Measurements from ENCODE around the gene FHOD1. TPM values are rescaled to one million over a fixed set of nuclear protein-coding genes. Genes with fewer than 3 reads are reported as not detected.

Gene FHOD1
- total and polyA plus RNA-seq, 2 of the 13 experiments (the other 11 are each of a cell fraction or from before 2014, with no cell fraction given), result 20.0 to 20.8 TPM

DNA sequence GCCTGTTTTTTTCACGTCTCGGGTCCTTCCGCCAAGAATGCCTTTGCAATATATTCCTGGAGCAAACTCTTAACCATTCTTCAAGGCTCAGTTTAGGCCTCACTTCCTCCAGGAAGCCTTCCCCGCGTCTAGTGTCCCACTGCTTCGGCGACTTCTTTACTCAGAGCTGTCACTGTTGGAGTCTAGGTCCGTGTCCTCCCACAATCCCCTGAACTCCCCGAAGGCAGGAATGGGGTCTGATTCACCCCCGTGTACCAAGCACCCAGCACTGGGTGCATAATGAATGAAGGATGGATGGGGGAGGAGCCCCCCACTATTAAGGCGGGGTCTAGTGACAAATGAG lies 64.0 kb downstream of the FHOD1 start (continued):
- TF ChIP-seq ZNF619 (CRISPR knock-in tag; IDR thresholded peaks at IDR 0.05) (peak; percentile 87; the same call in 1 of the 2 replicates), RFXAP (CRISPR knock-in tag; IDR thresholded peaks at IDR 0.05; ENCODE audit: borderline replicate concordance) (no peak), CHD2 (IDR thresholded peaks at IDR 0.05; ENCODE audit: low read depth, low read length) (no peak), ZNF550 (CRISPR knock-in tag; IDR thresholded peaks at IDR 0.05; ENCODE audit: borderline replicate concordance) (no peak), FLYWCH1 (CRISPR knock-in tag; IDR thresholded peaks at IDR 0.05) (no peak), ZBTB20 (CRISPR knock-in tag; IDR thresholded peaks at IDR 0.05; ENCODE audit: borderline replicate concordance, low read depth) (peak; percentile 16; the same call in 1 of the 2 replicates), XRCC5 (optimal IDR thresholded peaks at IDR 0.05; ENCODE audit: low read length) (no peak), ZNF354B (CRISPR knock-in tag; IDR thresholded peaks at IDR 0.05) (peak; percentile 64; the same call in 1 of the 2 replicates), MED8 (CRISPR knock-in tag; IDR thresholded peaks at IDR 0.05; ENCODE audit: insufficient replicate concordance) (no peak), ZFP90 (CRISPR knock-in tag; IDR thresholded peaks at IDR 0.05; ENCODE audit: borderline replicate concordance) (0 out of 2 replicates have a peak, but pooled peaks have one; percentile 8), SRY (CRISPR knock-in tag; IDR thresholded peaks at IDR 0.05) (no peak; the same call in 1 of the 2 replicates), U2AF1 (optimal IDR thresholded peaks at IDR 0.05; ENCODE audit: low read depth, low read length) (peak; percentile 75), KAT2B (IDR thresholded peaks at IDR 0.05; ENCODE audit: borderline replicate concordance, low read depth, low read length) (no peak), PHF8 (CRISPR knock-in tag; IDR thresholded peaks at IDR 0.05) (peak; percentile 33), ZNF879 (CRISPR knock-in tag; IDR thresholded peaks at IDR 0.05) (0 out of 2 replicates have a peak, but pooled peaks have one; percentile 46), EED (CRISPR knock-in tag; IDR thresholded peaks at IDR 0.05) (peak; percentile 29; the same call in 1 of the 2 replicates), ZFP36 (IDR thresholded peaks at IDR 0.05; ENCODE audit: borderline replicate concordance, low read depth, low read length, partially characterized antibody) (no peak), NR2F1 (CRISPR knock-in tag; IDR thresholded peaks at IDR 0.05) (no peak), TSC22D2 (CRISPR knock-in tag; IDR thresholded peaks at IDR 0.05; ENCODE audit: borderline replicate concordance) (0 out of 2 replicates have a peak, but pooled peaks have one; percentile 8)
- TF ChIP-seq, protein P1, sequence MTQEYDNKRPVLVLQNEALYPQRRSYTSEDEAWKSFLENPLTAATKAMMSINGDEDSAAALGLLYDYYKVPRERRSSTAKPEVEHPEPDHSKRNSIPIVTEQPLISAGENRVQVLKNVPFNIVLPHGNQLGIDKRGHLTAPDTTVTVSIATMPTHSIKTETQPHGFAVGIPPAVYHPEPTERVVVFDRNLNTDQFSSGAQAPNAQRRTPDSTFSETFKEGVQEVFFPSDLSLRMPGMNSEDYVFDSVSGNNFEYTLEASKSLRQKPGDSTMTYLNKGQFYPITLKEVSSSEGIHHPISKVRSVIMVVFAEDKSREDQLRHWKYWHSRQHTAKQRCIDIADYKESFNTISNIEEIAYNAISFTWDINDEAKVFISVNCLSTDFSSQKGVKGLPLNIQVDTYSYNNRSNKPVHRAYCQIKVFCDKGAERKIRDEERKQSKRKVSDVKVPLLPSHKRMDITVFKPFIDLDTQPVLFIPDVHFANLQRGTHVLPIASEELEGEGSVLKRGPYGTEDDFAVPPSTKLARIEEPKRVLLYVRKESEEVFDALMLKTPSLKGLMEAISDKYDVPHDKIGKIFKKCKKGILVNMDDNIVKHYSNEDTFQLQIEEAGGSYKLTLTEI (CRISPR knock-in tag; conservative IDR thresholded peaks at IDR 0.05), result no peak
- TF ChIP-seq, protein P2, sequence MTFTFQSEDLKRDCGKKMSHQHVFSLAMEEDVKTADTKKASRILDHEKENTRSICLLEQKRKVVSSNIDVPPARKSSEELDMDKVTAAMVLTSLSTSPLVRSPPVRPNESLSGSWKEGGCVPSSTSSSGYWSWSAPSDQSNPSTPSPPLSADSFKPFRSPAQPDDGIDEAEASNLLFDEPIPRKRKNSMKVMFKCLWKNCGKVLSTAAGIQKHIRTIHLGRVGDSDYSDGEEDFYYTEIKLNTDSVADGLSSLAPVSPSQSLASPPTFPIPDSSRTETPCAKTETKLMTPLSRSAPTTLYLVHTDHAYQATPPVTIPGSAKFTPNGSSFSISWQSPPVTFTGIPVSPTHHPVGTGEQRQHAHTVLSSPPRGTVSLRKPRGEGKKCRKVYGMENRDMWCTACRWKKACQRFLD (CRISPR knock-in tag; IDR thresholded peaks at IDR 0.05; ENCODE audit: borderline replicate concordance), result no peak; the same call in 1 of the 2 replicates
- TF ChIP-seq, protein P3, sequence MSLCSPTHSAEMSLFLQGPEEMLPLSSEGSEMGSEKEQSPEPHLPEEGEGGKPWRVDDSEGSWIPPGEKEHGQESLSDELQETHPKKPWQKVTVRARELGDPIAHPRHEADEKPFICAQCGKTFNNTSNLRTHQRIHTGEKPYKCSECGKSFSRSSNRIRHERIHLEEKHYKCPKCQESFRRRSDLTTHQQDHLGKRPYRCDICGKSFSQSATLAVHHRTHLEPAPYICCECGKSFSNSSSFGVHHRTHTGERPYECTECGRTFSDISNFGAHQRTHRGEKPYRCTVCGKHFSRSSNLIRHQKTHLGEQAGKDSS (CRISPR knock-in tag; IDR thresholded peaks at IDR 0.05; ENCODE audit: borderline replicate concordance, low read depth), result no peak
- TF ChIP-seq, protein P4, sequence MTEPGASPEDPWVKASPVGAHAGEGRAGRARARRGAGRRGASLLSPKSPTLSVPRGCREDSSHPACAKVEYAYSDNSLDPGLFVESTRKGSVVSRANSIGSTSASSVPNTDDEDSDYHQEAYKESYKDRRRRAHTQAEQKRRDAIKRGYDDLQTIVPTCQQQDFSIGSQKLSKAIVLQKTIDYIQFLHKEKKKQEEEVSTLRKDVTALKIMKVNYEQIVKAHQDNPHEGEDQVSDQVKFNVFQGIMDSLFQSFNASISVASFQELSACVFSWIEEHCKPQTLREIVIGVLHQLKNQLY (CRISPR knock-in tag; IDR thresholded peaks at IDR 0.05), result no peak
- TF ChIP-seq, protein P5, sequence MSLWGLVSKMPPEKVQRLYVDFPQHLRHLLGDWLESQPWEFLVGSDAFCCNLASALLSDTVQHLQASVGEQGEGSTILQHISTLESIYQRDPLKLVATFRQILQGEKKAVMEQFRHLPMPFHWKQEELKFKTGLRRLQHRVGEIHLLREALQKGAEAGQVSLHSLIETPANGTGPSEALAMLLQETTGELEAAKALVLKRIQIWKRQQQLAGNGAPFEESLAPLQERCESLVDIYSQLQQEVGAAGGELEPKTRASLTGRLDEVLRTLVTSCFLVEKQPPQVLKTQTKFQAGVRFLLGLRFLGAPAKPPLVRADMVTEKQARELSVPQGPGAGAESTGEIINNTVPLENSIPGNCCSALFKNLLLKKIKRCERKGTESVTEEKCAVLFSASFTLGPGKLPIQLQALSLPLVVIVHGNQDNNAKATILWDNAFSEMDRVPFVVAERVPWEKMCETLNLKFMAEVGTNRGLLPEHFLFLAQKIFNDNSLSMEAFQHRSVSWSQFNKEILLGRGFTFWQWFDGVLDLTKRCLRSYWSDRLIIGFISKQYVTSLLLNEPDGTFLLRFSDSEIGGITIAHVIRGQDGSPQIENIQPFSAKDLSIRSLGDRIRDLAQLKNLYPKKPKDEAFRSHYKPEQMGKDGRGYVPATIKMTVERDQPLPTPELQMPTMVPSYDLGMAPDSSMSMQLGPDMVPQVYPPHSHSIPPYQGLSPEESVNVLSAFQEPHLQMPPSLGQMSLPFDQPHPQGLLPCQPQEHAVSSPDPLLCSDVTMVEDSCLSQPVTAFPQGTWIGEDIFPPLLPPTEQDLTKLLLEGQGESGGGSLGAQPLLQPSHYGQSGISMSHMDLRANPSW (CRISPR knock-in tag; IDR thresholded peaks at IDR 0.05; ENCODE audit: borderline replicate concordance), result 0 out of 2 replicates have a peak, but pooled peaks have one; percentile 15
